ELF-1 (cell line): Measurements from ENCODE around the gene ARMC9.
"Not testable (repeated sequence)": the region's sequence is repeated elsewhere in the genome, so short reads cannot be mapped to it uniquely, and the experiment has no call there.

Experiments used
- DNase-seq: peaks from one replicate; pipeline ENCODE4 v3.0.0-alpha.2; 2016; ENCODE audit warnings: low read depth, low spot score

The ARMC9 gene

GRCh38 chr2:231244382-231245248 lies 46.2 kb downstream of the ARMC9 start:
- no peak for DNase-seq

GRCh38 chr2:231245249-231246094 lies 47.0 kb downstream of the ARMC9 start:
- DNase-seq: no peak

GRCh38 chr2:231246171-231246842 lies 47.9 kb downstream of the ARMC9 start:
- DNase-seq: no peak

GRCh38 chr2:231250146-231250545 lies 51.7 kb downstream of the ARMC9 start:
- no peak for DNase-seq

GRCh38 chr2:231250698-231251097 lies 52.3 kb downstream of the ARMC9 start:
- DNase-seq: no peak

GRCh38 chr2:231253292-231253691 lies 54.9 kb downstream of the ARMC9 start:
- DNase-seq: not testable (repeated sequence)

GRCh38 chr2:231256494-231256893 lies 58.1 kb downstream of the ARMC9 start:
- no peak for DNase-seq

GRCh38 chr2:231257763-231258162 lies 59.3 kb downstream of the ARMC9 start:
- DNase-seq: no peak

- no peak for DNase-seq
These were observed 60.3 kb downstream of the ARMC9 start for GRCh38 chr2:231258701-231259100.

GRCh38 chr2:231259104-231259503 lies 60.7 kb downstream of the ARMC9 start:
- no peak for DNase-seq

GRCh38 chr2:231260442-231261208 lies 62.2 kb downstream of the ARMC9 start:
- peak; percentile 46 for DNase-seq

- DNase-seq: no peak
These were observed 64.8 kb downstream of the ARMC9 start for GRCh38 chr2:231263118-231263831.

- no peak for DNase-seq
These were observed 72.0 kb downstream of the ARMC9 start for GRCh38 chr2:231270221-231271114.

GRCh38 chr2:231272991-231273390 lies 74.6 kb downstream of the ARMC9 start:
- no peak for DNase-seq

- no peak for DNase-seq
These were observed 78.6 kb downstream of the ARMC9 start for GRCh38 chr2:231276987-231277386.

- no peak for DNase-seq
These were observed 79.5 kb downstream of the ARMC9 start for GRCh38 chr2:231277962-231278361.

- DNase-seq: no peak
These were observed 80.4 kb downstream of the ARMC9 start for GRCh38 chr2:231278868-231279267.

- no peak for DNase-seq
These were observed 82.4 kb downstream of the ARMC9 start for GRCh38 chr2:231280846-231281245.

- no peak for DNase-seq
These were observed 85.9 kb downstream of the ARMC9 start for GRCh38 chr2:231284296-231284695.

- DNase-seq: peak; percentile 7
These were observed 88.5 kb downstream of the ARMC9 start for GRCh38 chr2:231286964-231287363.
